Coronary artery (tissue), 2 donors: ENCODE data around the gene PARD3.
"Not testable (repeated sequence)": the region's sequence is repeated elsewhere in the genome, so short reads cannot be mapped to it uniquely, and the experiment has no call there.

Experiments used
- DNase-seq: peaks from one replicate; pipeline ENCODE4 v3.0.0-alpha.2; 2017; ENCODE audit warnings: low spot score
- H3K27ac ChIP-seq, 2 donors: fragments of 200-600 bp; sonication (generic); one replicate each; pipeline ENCODE4 v1.5.1; 2016 to 2019
- H3K4me3 ChIP-seq: fragments of 200-600 bp; sonication (generic); 2 replicates; pipeline ENCODE4 v1.5.1; 2016; ENCODE audit warnings: mild to moderate bottlenecking, moderate library complexity
- TF ChIP-seq, protein P1 (sequence below): fragments of 200-600 bp; sonication (generic); IDR thresholded peaks from one replicate; pipeline ENCODE4 v1.5.1; 2019; ENCODE audit warnings: antibody characterized with exemption

The PARD3 gene

DNA sequence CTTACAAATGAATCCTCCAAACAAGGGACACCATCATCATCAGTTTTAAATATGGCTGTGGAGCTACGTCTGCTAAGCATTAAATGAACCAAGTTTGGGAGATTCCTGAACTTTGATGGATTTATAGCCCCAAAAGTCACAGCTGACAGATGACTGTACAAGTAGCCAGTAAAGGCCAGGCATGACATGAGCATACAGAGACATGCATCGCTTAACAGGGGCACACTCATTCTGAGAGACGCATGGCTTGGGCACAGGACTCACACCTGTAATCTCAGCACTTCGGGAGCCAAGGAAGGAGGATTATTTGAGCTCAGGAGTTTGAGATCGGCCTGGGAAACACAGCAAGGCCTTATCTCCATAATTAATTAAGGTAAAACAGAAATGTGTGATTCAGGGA lies 166.2 kb downstream of the PARD3 start:
- Histone ChIP-seq H3K27ac (no peak overlapping the region), H3K4me3 (no peak overlapping the region)
- no peak for DNase-seq
- TF ChIP-seq, protein P1, sequence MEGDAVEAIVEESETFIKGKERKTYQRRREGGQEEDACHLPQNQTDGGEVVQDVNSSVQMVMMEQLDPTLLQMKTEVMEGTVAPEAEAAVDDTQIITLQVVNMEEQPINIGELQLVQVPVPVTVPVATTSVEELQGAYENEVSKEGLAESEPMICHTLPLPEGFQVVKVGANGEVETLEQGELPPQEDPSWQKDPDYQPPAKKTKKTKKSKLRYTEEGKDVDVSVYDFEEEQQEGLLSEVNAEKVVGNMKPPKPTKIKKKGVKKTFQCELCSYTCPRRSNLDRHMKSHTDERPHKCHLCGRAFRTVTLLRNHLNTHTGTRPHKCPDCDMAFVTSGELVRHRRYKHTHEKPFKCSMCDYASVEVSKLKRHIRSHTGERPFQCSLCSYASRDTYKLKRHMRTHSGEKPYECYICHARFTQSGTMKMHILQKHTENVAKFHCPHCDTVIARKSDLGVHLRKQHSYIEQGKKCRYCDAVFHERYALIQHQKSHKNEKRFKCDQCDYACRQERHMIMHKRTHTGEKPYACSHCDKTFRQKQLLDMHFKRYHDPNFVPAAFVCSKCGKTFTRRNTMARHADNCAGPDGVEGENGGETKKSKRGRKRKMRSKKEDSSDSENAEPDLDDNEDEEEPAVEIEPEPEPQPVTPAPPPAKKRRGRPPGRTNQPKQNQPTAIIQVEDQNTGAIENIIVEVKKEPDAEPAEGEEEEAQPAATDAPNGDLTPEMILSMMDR = no peak

DNA sequence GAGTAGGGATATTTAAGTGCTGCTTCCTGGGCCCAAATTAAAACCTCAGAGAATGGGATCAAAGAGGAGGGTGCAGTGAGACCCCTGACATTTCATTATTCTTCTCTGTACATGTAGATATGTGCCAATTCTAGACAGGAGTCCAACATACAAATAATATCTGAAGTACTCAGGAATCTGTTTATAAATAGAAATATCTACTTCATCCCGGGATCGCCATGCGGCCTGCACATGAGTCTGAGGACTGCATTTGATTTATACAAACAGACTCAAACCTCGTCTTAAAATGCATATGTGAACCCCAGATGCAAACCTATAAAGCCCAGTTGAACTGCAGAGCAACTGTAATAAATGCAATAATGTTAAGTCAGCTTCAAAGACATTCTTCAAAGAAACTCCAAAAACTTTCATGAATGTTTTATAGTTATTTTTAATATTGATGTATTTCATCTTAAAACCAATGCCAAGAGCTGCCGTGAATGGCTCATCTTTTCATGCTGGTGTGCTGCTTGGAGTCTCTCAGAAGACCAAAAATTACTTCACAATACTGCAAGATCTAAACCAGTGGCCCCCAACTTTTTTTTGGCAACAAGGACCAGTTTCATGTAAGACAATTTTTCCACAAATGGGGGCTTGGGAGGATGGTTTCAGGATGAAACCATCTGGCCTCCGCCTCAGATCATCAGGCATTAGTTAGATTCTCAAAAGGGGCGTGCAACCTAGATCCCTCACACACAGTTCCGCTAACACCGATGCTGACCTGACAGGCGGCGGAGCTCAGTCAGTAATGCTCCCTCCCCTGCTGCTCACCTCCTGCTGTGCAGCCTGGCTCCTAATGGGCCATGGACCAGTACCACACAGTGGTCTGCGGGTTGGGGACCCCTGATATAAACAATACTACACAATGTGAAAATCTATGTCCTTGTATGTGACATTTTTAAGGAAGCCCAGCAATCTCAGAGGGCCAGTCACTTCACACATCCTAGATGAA lies 166.9 kb downstream of the PARD3 start:
- H3K27ac ChIP-seq = no peak overlapping the region
- TF ChIP-seq, protein P1 = no peak

DNA sequence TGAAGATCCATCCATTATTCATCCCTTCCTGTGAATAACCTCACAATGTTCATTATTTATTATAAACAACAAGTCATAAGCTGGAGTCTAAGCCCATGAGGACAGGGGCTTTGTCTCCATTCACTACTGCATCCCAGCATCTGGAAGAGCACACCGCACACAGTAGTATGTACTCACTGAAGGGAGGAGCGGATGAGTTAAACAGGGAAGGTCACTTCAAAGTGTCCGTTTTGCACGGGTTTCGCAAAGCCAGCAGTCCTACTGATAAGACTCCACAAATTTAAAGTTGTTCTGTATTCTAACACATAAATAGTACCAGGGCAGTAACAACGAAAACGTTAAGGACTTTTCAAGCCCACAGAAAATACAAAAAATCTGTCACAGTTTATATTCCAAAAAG lies 167.9 kb downstream of the PARD3 start:
- TF ChIP-seq, protein P1 = no peak
- DNase-seq = no peak
- Histone ChIP-seq H3K4me3 (no peak overlapping the region), H3K27ac (no peak overlapping the region)

More for the DNA sequence above, 166.9 kb downstream of the PARD3 start:
- H3K4me3 ChIP-seq = no peak overlapping the region
- DNase-seq = no peak

DNA sequence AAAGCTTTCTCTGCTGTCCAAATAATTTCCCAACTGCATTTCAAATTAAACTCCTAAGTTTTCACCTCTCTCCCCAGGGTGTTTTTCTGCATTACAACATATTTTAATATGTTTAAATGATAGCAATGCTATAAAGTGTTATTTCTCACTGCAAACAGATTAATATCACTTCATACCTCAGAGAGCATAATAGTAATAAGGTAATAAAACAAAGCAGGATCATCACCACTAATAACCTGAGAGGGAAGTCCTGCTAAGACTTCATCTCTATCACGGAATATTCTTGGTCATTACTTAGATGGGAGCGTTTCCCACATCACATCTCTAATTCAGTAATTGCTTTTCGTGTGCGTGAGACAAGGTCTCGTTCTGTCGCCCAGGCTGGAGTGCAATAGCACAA lies 168.8 kb downstream of the PARD3 start:
- Histone ChIP-seq H3K27ac (no peak overlapping the region), H3K4me3 (no peak overlapping the region)
- TF ChIP-seq, protein P1 = no peak
- no peak for DNase-seq

DNA sequence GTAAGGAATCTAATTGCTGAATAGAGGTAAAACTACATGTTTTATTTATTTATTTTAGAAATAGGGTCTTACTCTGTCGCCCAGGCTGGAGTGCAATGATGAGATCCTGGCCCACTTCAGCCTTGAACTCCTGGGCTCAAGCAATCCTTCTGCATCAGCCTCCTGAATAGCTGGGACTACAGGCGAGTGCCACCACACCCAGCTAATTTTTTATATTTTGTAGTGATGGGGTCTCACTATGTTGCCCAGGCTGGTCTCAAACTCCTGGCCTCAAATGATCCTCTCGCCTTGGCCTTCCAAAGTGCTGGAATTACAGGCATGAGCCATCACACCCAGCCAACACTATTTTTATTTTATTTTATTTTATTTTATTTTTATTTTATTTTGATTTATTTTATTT lies 170.3 kb downstream of the PARD3 start:
- not testable (repeated sequence) for H3K27ac ChIP-seq, H3K4me3 ChIP-seq, DNase-seq

DNA sequence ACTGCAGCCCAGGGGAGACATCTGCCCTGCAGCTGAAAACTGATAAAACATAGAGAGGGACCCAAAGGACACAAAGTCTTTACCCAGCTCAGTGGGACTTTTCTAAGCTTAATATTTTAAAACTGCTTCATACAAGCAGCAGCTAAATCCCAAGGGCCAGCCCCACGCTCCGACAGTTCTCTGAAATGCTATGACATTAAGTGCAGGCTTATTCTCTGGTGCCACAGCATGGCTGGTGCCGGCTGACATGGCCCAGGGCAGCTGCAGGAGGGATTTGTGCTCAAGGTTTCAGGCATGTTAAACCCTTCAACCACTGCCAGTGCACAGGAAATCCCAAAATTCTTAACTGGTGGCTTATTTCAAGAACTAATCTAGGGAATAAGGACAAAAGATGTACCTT lies 170.9 kb downstream of the PARD3 start:
- no peak for DNase-seq
- Histone ChIP-seq H3K27ac (no peak overlapping the region), H3K4me3 (no peak overlapping the region)
- TF ChIP-seq, protein P1 = no peak

DNA sequence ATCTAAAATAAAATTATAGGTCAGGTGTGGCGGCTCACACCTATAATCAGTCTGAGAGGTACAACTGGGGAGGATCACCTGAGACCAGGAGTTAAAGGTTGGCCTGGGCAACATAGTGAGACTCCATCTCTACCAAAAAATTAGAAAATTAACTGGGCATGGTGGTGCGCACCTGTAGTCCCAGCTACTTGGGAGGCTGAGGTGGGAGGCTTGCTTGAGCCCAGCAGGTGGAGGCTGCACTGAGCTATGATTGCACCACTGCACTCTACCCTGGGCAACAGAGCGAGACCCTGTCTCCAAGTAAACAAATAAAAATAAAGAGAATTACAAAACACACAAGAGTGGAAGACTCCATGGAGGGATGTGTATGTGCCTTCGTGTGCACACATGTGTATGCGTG lies 171.5 kb downstream of the PARD3 start:
- TF ChIP-seq, protein P1 = no peak
- no peak overlapping the region for H3K4me3 ChIP-seq
- DNase-seq = no peak
- no peak overlapping the region for H3K27ac ChIP-seq
